K562 (cell line): ENCODE data around the gene GALNT18. TPM values are rescaled to one million over a fixed set of nuclear protein-coding genes. Genes with fewer than 3 reads are reported as not detected.

Experiments used
- ATAC-seq: fragments of 200-7000 bp; cut with Tn5 transposase; 3 replicates; pipeline ENCODE4 v1.9.1; 2020; ENCODE audit warnings: moderate library complexity
- BruUV-seq: library from RNA; stranded (reverse); fragments of 400-500 nt; replicated peaks from 2 replicates; lab custom pipeline; 2021; lab: Mats Ljungman, UMichigan
- CTCF ChIA-PET: fragments of 300-600 bp; formaldehyde crosslinking; extraction: SDS; loops from one replicate; lab custom pipeline; 2021; ENCODE audit warnings: low intra/inter-chr PET ratio; lab: Yijun Ruan, JAX
- POLR2A ChIA-PET: fragments of 300-600, 350-650 bp; sonication (Branson Sonifier 250); formaldehyde crosslinking; extraction: SDS; loops from one replicate; lab custom pipeline; 2021; ENCODE audit warnings: antibody characterized with exemption, inconsistent platforms; lab: Yijun Ruan, JAX
- DNase-seq, 4 experiments: peaks; one replicate each; pipeline versions ENCODE4 v3.0.0 to v3.0.0-alpha.2; 2011 to 2018; ENCODE audit warnings: low spot score in 3 of 4, mixed read lengths in 3 of 4; ENCODE audit errors: extremely low read depth in 1 of 4
- FAIRE-seq: peaks from 2 replicates; lab custom pipeline; 2011; peaks lifted over from hg19 to GRCh38; lab: Jason Lieb, UNC
- H2AFZ ChIP-seq: 2 replicates; pipeline ENCODE4 v1.6.0; 2011; ENCODE audit warnings: low read depth, low read length, control low read depth, inconsistent platforms
- H3K27ac ChIP-seq: fragments of 200-600 bp; 3 replicates; pipeline ENCODE4 v1.8.0; 2011; ENCODE audit warnings: low read depth, mild to moderate bottlenecking, control low read depth, inconsistent platforms, low read length, moderate library complexity, mixed read lengths; ENCODE audit errors: extremely low read depth
- H3K27me3 ChIP-seq, 2 experiments: fragments of 300-600 bp in 1 of 2; 2 replicates in 1 of 2; 3 replicates in 1 of 2; pipeline versions ENCODE4 v1.6.0 to v1.8.0; 2011; ENCODE audit warnings: inconsistent platforms in 2 of 2, low read length in 2 of 2, mild to moderate bottlenecking in 1 of 2, mixed read lengths in 1 of 2, moderate library complexity in 1 of 2; ENCODE audit not compliant: control insufficient read depth in 2 of 2, insufficient read depth in 2 of 2
- H3K36me3 ChIP-seq: fragments of 300-600 bp; 3 replicates; pipeline ENCODE4 v1.8.0; 2011; ENCODE audit warnings: mild to moderate bottlenecking, low read length, inconsistent platforms; ENCODE audit not compliant: control insufficient read depth, insufficient read depth
- H3K4me1 ChIP-seq, 2 experiments: fragments of 200-600 bp in 1 of 2; replicated peaks in 1 of 2; 2 replicates in 1 of 2; 3 replicates in 1 of 2; pipeline versions ENCODE4 v1.5.1 to v1.8.0; 2011; ENCODE audit warnings: inconsistent platforms in 2 of 2, low read length in 2 of 2, mild to moderate bottlenecking in 1 of 2, mixed read lengths in 1 of 2, moderate library complexity in 1 of 2; ENCODE audit not compliant: control insufficient read depth in 2 of 2, insufficient read depth in 2 of 2
- H3K4me2 ChIP-seq: 2 replicates; pipeline ENCODE4 v1.6.1; 2011; ENCODE audit warnings: low read length, control low read depth, inconsistent platforms, mixed read lengths; ENCODE audit not compliant: insufficient read depth
- H3K4me3 ChIP-seq: fragments of 200-600 bp; sonication (generic), shearing (Covaris generic); 2 replicates; pipeline ENCODE4 v1.5.1; 2016; ENCODE audit warnings: control low read depth, inconsistent platforms
- H3K79me2 ChIP-seq: fragments of 200-600 bp; 3 replicates; pipeline ENCODE4 v1.8.0; 2011; ENCODE audit warnings: low read length, inconsistent platforms; ENCODE audit not compliant: control insufficient read depth, insufficient read depth
- H3K9ac ChIP-seq, 2 experiments: 2 replicates each; pipeline versions ENCODE4 v1.6.0 to v1.6.1; 2011; ENCODE audit warnings: low read depth in 2 of 2, low read length in 2 of 2, control low read depth in 1 of 2, inconsistent platforms in 1 of 2, mild to moderate bottlenecking in 1 of 2, mixed read lengths in 1 of 2; ENCODE audit not compliant: insufficient read depth in 1 of 2
- H3K9me1 ChIP-seq: one replicate; pipeline ENCODE4 v1.6.0; 2011; ENCODE audit warnings: inconsistent platforms, mild to moderate bottlenecking, low read length, moderate library complexity; ENCODE audit not compliant: control insufficient read depth, insufficient read depth
- H3K9me3 ChIP-seq: replicated peaks from 2 replicates; pipeline ENCODE4 v1.5.1; 2011; ENCODE audit warnings: low read depth, low read length, inconsistent platforms; ENCODE audit not compliant: control insufficient read depth, insufficient read depth
- H4K20me1 ChIP-seq: replicated peaks from 2 replicates; pipeline ENCODE4 v1.6.1; 2011; ENCODE audit warnings: low read length, inconsistent platforms, mixed read lengths; ENCODE audit not compliant: control insufficient read depth, insufficient read depth
- CBX3 ChIP-seq, 2 experiments: IDR thresholded peaks; 1 replicate in 1 of 2; 2 replicates in 1 of 2; pipeline ENCODE4 v1.6.1; 2012; ENCODE audit warnings: inconsistent platforms in 2 of 2, low read length in 2 of 2, borderline replicate concordance in 1 of 2, control low read depth in 1 of 2
- GMEB1 ChIP-seq: fragments of 250-450 bp; sonication (Bioruptor Pico); IDR thresholded peaks from 2 replicates; pipeline ENCODE4 v1.4.0; 2020; ENCODE audit warnings: mild to moderate bottlenecking
- MAFG ChIP-seq: fragments of 450-650 bp; conservative IDR thresholded peaks from 2 replicates; pipeline ENCODE4 v1.6.1; 2016; ENCODE audit warnings: missing genetic modification characterization, missing compliant biosample characterization
- NFE2L1 ChIP-seq: fragments of 450-650 bp; IDR thresholded peaks from 2 replicates; pipeline ENCODE4 v1.6.1; 2016; ENCODE audit warnings: missing genetic modification characterization, low read depth, mild to moderate bottlenecking, missing compliant biosample characterization, moderate library complexity, borderline replicate concordance
- NRF1 ChIP-seq, 2 experiments: fragments of 450-650 bp; IDR thresholded peaks in 1 of 2; conservative IDR thresholded peaks in 1 of 2; 2 replicates each; pipeline ENCODE4 v1.6.1; 2014; ENCODE audit warnings: mild to moderate bottlenecking in 2 of 2
- POLR2G ChIP-seq: fragments of 200-400 bp; formaldehyde crosslinking; IDR thresholded peaks from 2 replicates; pipeline ENCODE4 v1.6.1; 2017; ENCODE audit warnings: low read depth, mild to moderate bottlenecking, antibody characterized with exemption, low read length, moderate library complexity
- RBM17 ChIP-seq: fragments of 200-400 bp; formaldehyde crosslinking; IDR thresholded peaks from 2 replicates; pipeline ENCODE4 v1.6.1; 2017; ENCODE audit warnings: low read depth, mild to moderate bottlenecking, low read length, borderline replicate concordance
- RNF2 ChIP-seq: sonication (generic); IDR thresholded peaks from 2 replicates; pipeline ENCODE4 v1.6.1; 2016
- SMARCE1 ChIP-seq: fragments of 450-650 bp; IDR thresholded peaks from 2 replicates; pipeline ENCODE4 v1.7.1; 2016; ENCODE audit warnings: mild to moderate bottlenecking
- TBL1XR1 ChIP-seq, 2 experiments: IDR thresholded peaks; 2 replicates each; pipeline ENCODE4 v1.6.1; 2012; ENCODE audit warnings: improper control_type of control experiment in 2 of 2, low read length in 2 of 2, mild to moderate bottlenecking in 1 of 2
- TSC22D4 ChIP-seq: fragments of 450-650 bp; IDR thresholded peaks from 2 replicates; pipeline ENCODE4 v1.6.1; 2016; ENCODE audit warnings: missing genetic modification characterization, missing biosample characterization, control low read depth
- YBX1 ChIP-seq: fragments of 450-650 bp; IDR thresholded peaks from 2 replicates; pipeline ENCODE4 v1.7.1; 2016; ENCODE audit warnings: mild to moderate bottlenecking
- ZBTB1 ChIP-seq: sonication (generic); formaldehyde crosslinking; IDR thresholded peaks from 2 replicates; pipeline ENCODE4 v1.8.1; 2023; ENCODE audit warnings: missing genetic modification reagents, low read depth, mild to moderate bottlenecking, borderline replicate concordance
- ZBTB49 ChIP-seq: sonication (generic); formaldehyde crosslinking; IDR thresholded peaks from 2 replicates; pipeline ENCODE4 v1.8.0; 2022; ENCODE audit warnings: missing genetic modification reagents, mild to moderate bottlenecking, borderline replicate concordance
- ZNF766 ChIP-seq: fragments of 200-800 bp; sonication (Bioruptor generic); conservative IDR thresholded peaks from 2 replicates; pipeline ENCODE4 v1.6.1; 2016; ENCODE audit warnings: missing genetic modification characterization, missing compliant biosample characterization
- WGBS: fragments of 100-300 bp; shearing (Covaris generic); methylation state at CpG from one replicate; pipeline ENCODE4 v1.1.6; 2016; ENCODE audit warnings: low coverage, mixed read lengths; ENCODE audit not compliant: insufficient coverage; ENCODE audit errors: missing lambda C conversion rate; 5-methylcytosine and 5-hydroxymethylcytosine counted together
- in situ Hi-C: fragments of 300-500 bp; cut with MboI; formaldehyde crosslinking; loops from 4 replicates; pipeline ENCODE4 v1.15.0; 2018; ENCODE audit warnings: inconsistent platforms, mixed read lengths
- intact Hi-C: fragments of 100-400 bp; cut with micrococcal nuclease; formaldehyde crosslinking; loops from 2 replicates; pipeline ENCODE4 v1.14.2; 2022
- polyA plus RNA-seq, 8 experiments: library from polyadenylated mRNA; depleted of rRNA in 4 of 8; stranded (reverse) in 5 of 8; unstranded in 3 of 8; fragments of >200 nt; fragmentation: Nextera tagmentation in 2 of 8; fragmentation: Illumina TruSeq in 1 of 8; extraction: Ambion mirVana in 2 of 8; extraction: Trizol in 1 of 8; gene quantifications; 2 replicates each; pipeline versions ENCODE4 v1.2.1 to v1.2.3, GENCODE V29; 2011 to 2014; ENCODE audit warnings: inconsistent platforms in 1 of 8, missing spikeins in 1 of 8
- total RNA-seq, 7 experiments: library from RNA; depleted of rRNA in 6 of 7; stranded (reverse); fragments of >200 nt in 6 of 7; fragmentation: Illumina TruSeq in 2 of 7; extraction: Trizol in 2 of 7; gene quantifications; 2 replicates each; pipeline versions ENCODE4 v1.2.1 to v1.2.3, GENCODE V29; 2011 to 2021; ENCODE audit warnings: low replicate concordance in 1 of 7

GALNT18 gene
- total and polyA plus RNA-seq, 9 of the 15 experiments (the other 6 are each of a cell fraction or from before 2014, with no cell fraction given) = not detected

DNA sequence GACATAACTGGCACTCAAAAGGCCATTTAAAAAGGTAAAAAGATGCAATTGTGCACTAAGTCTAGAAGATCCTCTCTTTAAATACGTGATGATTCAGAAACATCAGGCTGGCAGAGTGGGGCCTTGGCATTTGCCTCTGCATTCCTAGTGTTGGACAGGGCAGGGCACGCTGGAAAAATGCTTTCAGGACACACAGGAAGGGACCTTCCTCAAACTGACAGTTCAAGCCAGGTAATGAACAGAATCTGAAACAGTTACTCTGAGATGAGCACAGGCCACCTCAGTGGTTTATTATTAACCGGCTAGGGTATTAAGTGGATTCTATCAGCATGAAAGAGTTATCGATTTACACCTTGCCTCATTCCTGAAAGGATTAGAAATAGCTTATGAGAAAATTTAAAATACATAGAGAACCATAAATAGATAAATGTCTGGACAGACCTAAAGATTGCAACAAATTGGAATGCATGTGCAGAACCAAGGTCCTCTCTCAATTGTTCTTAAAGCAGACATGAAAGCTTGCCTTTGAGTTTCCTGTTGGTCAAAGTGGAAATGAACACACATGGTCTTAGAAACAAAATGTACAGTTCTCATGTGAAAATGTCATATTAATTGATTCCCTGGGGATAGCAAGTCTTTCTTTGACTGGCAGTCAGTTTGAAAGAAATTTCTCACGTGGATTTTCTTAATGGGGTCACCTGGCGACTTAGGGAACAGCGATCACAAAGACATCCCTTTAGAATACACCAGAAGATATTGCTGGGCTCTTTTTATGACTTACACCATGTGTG lies 247.3 kb downstream of the GALNT18 start (continued):
- TF ChIP-seq TBL1XR1 (IDR thresholded peaks at IDR 0.05; ENCODE audit: low read length in 2 of 2) = no peak
- no peak for TF ChIP-seq ZNF766
- no peak for TF ChIP-seq ZBTB1 (CRISPR knock-in tag)

- H3K79me2 ChIP-seq = no peaks in the 10 kb centered on the region
- ChIA-PET CTCF (no interaction called here), POLR2A (no interaction called here)
- no peaks in the 10 kb centered on the region for H4K20me1 ChIP-seq
- BruUV-seq = no TSS peak
- no peaks in the 10 kb centered on the region for H3K36me3 ChIP-seq
- intact Hi-C loops (no loop called here), in situ Hi-C loops (no loop called here)
- no peak overlapping the region for H3K4me2 ChIP-seq
- no peak overlapping the region for H3K27ac ChIP-seq
- FAIRE-seq = no peak
- H3K27me3 ChIP-seq = peaks cover 0 to 19% of the 10 kb centered on the region in 2 experiments; a peak in 3 of 5 replicates
- no peak for DNase-seq
- no peak for ATAC-seq
- 0% methylated on average over 5 of the region's 5 CpGs for WGBS
- no peak overlapping the region for H3K4me3 ChIP-seq
- no peak overlapping the region for H3K9ac ChIP-seq
- H3K9me1 ChIP-seq = no peaks in the 10 kb centered on the region
- H2AFZ ChIP-seq = no peak overlapping the region
- H3K4me1 ChIP-seq = no peaks in the 10 kb centered on the region
- no peaks in the 10 kb centered on the region for H3K9me3 ChIP-seq
- TF ChIP-seq CBX3 (IDR thresholded peaks at IDR 0.05; ENCODE audit: borderline replicate concordance in 1 of 2, low read length in 2 of 2) (no peak), TSC22D4 (tag) (no peak), NFE2L1 (tag) (no peak), GMEB1 (no peak), YBX1 (no peak), SMARCE1 (no peak), RBM17 (no peak), POLR2G (no peak), NRF1 (conservative IDR thresholded peaks at IDR 0.05 in 1 of 2, IDR thresholded peaks at IDR 0.05 in 1 of 2) (no peak), ZBTB49 (CRISPR knock-in tag) (no peak), MAFG (no peak), RNF2 (no peak)
These were observed 247.9 kb downstream of the GALNT18 start for GRCh38 chr11:11373934-11374333.
